ENCODE data around the gene BLM.

- TF ChIP-seq CTCF (IDR thresholded peaks at IDR 0.05) (no peak), ZFX (IDR thresholded peaks at IDR 0.05; ENCODE audit: borderline replicate concordance) (no peak)
Measured at GRCh38 chr15:90839187-90840071, 122.3 kb downstream of the BLM start.

Measured in 22Rv1 (cell line).